HEK293 (cell line): ENCODE results near the gene KIRREL1.
A peak's percentile ranks its signal among the peaks of the same experiment; 100 is the strongest.

Experiments used
- CTCF ChIA-PET: fragments of 350-600 bp; formaldehyde crosslinking; extraction: SDS; loops from one replicate; lab custom pipeline; 2021; ENCODE audit warnings: antibody characterized with exemption; lab: Yijun Ruan, JAX
- POLR2A ChIA-PET: fragments of 300-600 bp; formaldehyde crosslinking; extraction: SDS; loops from one replicate; lab custom pipeline; 2020; ENCODE audit warnings: antibody characterized with exemption, inconsistent platforms; lab: Yijun Ruan, JAX
- H3K27ac ChIP-seq: fragments of 200-500 bp; sonication (Bioruptor generic); 2 replicates; pipeline ENCODE4 v1.5.1; 2014; ENCODE audit warnings: low read depth, low read length, control low read depth, inconsistent platforms; ENCODE audit errors: extremely low read depth
- H3K36me3 ChIP-seq, 2 experiments: fragments of 200-500 bp in 1 of 2; sonication (Bioruptor generic) in 1 of 2; 1 replicate in 1 of 2; 2 replicates in 1 of 2; pipeline ENCODE4 v1.5.1; 2014 to 2017; ENCODE audit warnings: inconsistent platforms in 2 of 2, low read length in 2 of 2; ENCODE audit not compliant: control insufficient read depth in 2 of 2, insufficient read depth in 1 of 2
- H3K4me1 ChIP-seq: fragments of 200-500 bp; sonication (Bioruptor generic); 2 replicates; pipeline ENCODE4 v1.5.1; 2014; ENCODE audit warnings: mild to moderate bottlenecking, low read length, inconsistent platforms; ENCODE audit not compliant: control insufficient read depth, insufficient read depth
- H3K4me3 ChIP-seq: 2 replicates; pipeline ENCODE4 v1.5.1; 2011; ENCODE audit warnings: low read depth, mild to moderate bottlenecking, control low read depth, low read length, moderate library complexity
- H3K9me3 ChIP-seq: fragments of 200-500 bp; sonication (Bioruptor generic); 2 replicates; pipeline ENCODE4 v1.5.1; 2014; ENCODE audit warnings: low read depth, low read length, inconsistent platforms; ENCODE audit not compliant: control insufficient read depth, insufficient read depth
- CTCF ChIP-seq: fragments of 450-650 bp; formaldehyde crosslinking; IDR thresholded peaks from 2 replicates; pipeline ENCODE4 v1.5.1; 2016; ENCODE audit warnings: missing biosample characterization, missing genetic modification characterization
- GLI2 ChIP-seq: fragments of 450-650 bp; formaldehyde crosslinking; IDR thresholded peaks from 2 replicates; pipeline ENCODE4; 2017; ENCODE audit warnings: missing biosample characterization, missing genetic modification characterization, low read depth, borderline replicate concordance
- GLI4 ChIP-seq: fragments of 450-650 bp; formaldehyde crosslinking; IDR thresholded peaks from 2 replicates; pipeline ENCODE4 v1.5.1; 2016; ENCODE audit warnings: missing biosample characterization, missing genetic modification characterization
- GLIS2 ChIP-seq: fragments of 450-650 bp; formaldehyde crosslinking; IDR thresholded peaks from 2 replicates; pipeline ENCODE4 v1.5.1; 2016; ENCODE audit warnings: missing biosample characterization, missing genetic modification characterization
- HOXC10 ChIP-seq: sonication (generic); formaldehyde crosslinking; IDR thresholded peaks from 2 replicates; pipeline ENCODE4 v1.8.1; 2023; ENCODE audit warnings: mild to moderate bottlenecking, missing genetic modification reagents
- KLF10 ChIP-seq: fragments of 450-650 bp; IDR thresholded peaks from 2 replicates; pipeline ENCODE4 v1.5.1; 2018; ENCODE audit warnings: missing biosample characterization, mild to moderate bottlenecking, missing genetic modification characterization
- OSR2 ChIP-seq: fragments of 450-650 bp; formaldehyde crosslinking; IDR thresholded peaks from 2 replicates; pipeline ENCODE4 v1.5.1; 2016; ENCODE audit warnings: missing biosample characterization, missing genetic modification characterization
- SCRT2 ChIP-seq: fragments of 450-650 bp; formaldehyde crosslinking; IDR thresholded peaks from 2 replicates; pipeline ENCODE4 v1.5.1; 2016; ENCODE audit warnings: missing biosample characterization, missing genetic modification characterization
- SP2 ChIP-seq: fragments of 450-650 bp; formaldehyde crosslinking; IDR thresholded peaks from 2 replicates; pipeline ENCODE4 v1.5.1; 2016; ENCODE audit warnings: missing biosample characterization, missing genetic modification characterization
- YY1 ChIP-seq: fragments of 450-650 bp; formaldehyde crosslinking; IDR thresholded peaks from 2 replicates; pipeline ENCODE4 v1.5.1; 2018; ENCODE audit warnings: missing biosample characterization, missing genetic modification characterization
- ZBTB7A ChIP-seq: fragments of 450-650 bp; formaldehyde crosslinking; IDR thresholded peaks from 2 replicates; pipeline ENCODE4 v1.5.1; 2016; ENCODE audit warnings: low read depth, missing biosample characterization, missing genetic modification characterization
- ZBTB8A ChIP-seq: fragments of 450-650 bp; formaldehyde crosslinking; IDR thresholded peaks from 2 replicates; pipeline ENCODE4 v1.5.1; 2016; ENCODE audit warnings: missing biosample characterization, missing genetic modification characterization
- ZFP41 ChIP-seq: fragments of 450-650 bp; formaldehyde crosslinking; IDR thresholded peaks from 2 replicates; pipeline ENCODE4 v1.5.1; 2016; ENCODE audit warnings: missing biosample characterization, missing genetic modification characterization, borderline replicate concordance
- ZNF10 ChIP-seq: fragments of 450-650 bp; formaldehyde crosslinking; IDR thresholded peaks from 2 replicates; pipeline ENCODE4 v1.5.1; 2017; ENCODE audit warnings: missing biosample characterization, missing genetic modification characterization
- ZNF138 ChIP-seq: fragments of 450-650 bp; formaldehyde crosslinking; IDR thresholded peaks from 2 replicates; pipeline ENCODE4 v1.5.1; 2016; ENCODE audit warnings: missing biosample characterization, missing genetic modification characterization, borderline replicate concordance
- ZNF16 ChIP-seq: fragments of 450-650 bp; formaldehyde crosslinking; IDR thresholded peaks from 2 replicates; pipeline ENCODE4 v1.5.1; 2016; ENCODE audit warnings: low read depth, missing biosample characterization, missing genetic modification characterization
- ZNF184 ChIP-seq: fragments of 450-650 bp; IDR thresholded peaks from 2 replicates; pipeline ENCODE4 v1.5.1; 2018; ENCODE audit warnings: missing biosample characterization, mild to moderate bottlenecking, missing genetic modification characterization
- ZNF302 ChIP-seq: fragments of 450-650 bp; formaldehyde crosslinking; IDR thresholded peaks from 2 replicates; pipeline ENCODE4 v1.5.1; 2016; ENCODE audit warnings: missing biosample characterization, missing genetic modification characterization, low read depth
- ZNF433 ChIP-seq: fragments of 450-650 bp; formaldehyde crosslinking; IDR thresholded peaks from 2 replicates; pipeline ENCODE4 v1.5.1; 2016; ENCODE audit warnings: missing biosample characterization, missing genetic modification characterization, low read depth
- ZNF560 ChIP-seq: fragments of 450-650 bp; formaldehyde crosslinking; IDR thresholded peaks from 2 replicates; pipeline ENCODE4 v1.5.1; 2017; ENCODE audit warnings: missing biosample characterization, missing genetic modification characterization, borderline replicate concordance
- ZNF624 ChIP-seq: fragments of 450-650 bp; formaldehyde crosslinking; IDR thresholded peaks from 2 replicates; pipeline ENCODE4 v1.5.1; 2017; ENCODE audit warnings: missing biosample characterization, missing genetic modification characterization
- ZNF692 ChIP-seq: fragments of 450-650 bp; formaldehyde crosslinking; IDR thresholded peaks from 2 replicates; pipeline ENCODE4 v1.5.1; 2016; ENCODE audit warnings: missing biosample characterization, missing genetic modification characterization
- ZNF830 ChIP-seq: fragments of 450-650 bp; IDR thresholded peaks from 2 replicates; pipeline ENCODE4 v1.5.0; 2018; ENCODE audit warnings: missing biosample characterization, missing genetic modification characterization, low read depth, mild to moderate bottlenecking, moderate library complexity
- TF ChIP-seq, protein P1 (sequence below): fragments of 450-650 bp; formaldehyde crosslinking; IDR thresholded peaks from 2 replicates; pipeline ENCODE4 v1.5.1; 2016; ENCODE audit warnings: missing biosample characterization, missing genetic modification characterization, borderline replicate concordance
- TF ChIP-seq, protein P2 (sequence below): fragments of 450-650 bp; formaldehyde crosslinking; IDR thresholded peaks from 2 replicates; pipeline ENCODE4 v1.5.1; 2016; ENCODE audit warnings: missing biosample characterization, missing genetic modification characterization, low read depth

The KIRREL1 gene

GRCh38 chr1:158107916-158108315 lies 114.5 kb downstream of the KIRREL1 start:
- ChIA-PET CTCF (interaction anchor here (0.5 to 2.2 kb wide), 6 partner anchors 12 to 731 kb away, joined by 3 to 9 read pairs (median 4); no protein-coding TSS in a partner anchor), POLR2A (no interaction called here)
- H3K4me1 ChIP-seq, result no peaks in the 10 kb centered on the region

DNA sequence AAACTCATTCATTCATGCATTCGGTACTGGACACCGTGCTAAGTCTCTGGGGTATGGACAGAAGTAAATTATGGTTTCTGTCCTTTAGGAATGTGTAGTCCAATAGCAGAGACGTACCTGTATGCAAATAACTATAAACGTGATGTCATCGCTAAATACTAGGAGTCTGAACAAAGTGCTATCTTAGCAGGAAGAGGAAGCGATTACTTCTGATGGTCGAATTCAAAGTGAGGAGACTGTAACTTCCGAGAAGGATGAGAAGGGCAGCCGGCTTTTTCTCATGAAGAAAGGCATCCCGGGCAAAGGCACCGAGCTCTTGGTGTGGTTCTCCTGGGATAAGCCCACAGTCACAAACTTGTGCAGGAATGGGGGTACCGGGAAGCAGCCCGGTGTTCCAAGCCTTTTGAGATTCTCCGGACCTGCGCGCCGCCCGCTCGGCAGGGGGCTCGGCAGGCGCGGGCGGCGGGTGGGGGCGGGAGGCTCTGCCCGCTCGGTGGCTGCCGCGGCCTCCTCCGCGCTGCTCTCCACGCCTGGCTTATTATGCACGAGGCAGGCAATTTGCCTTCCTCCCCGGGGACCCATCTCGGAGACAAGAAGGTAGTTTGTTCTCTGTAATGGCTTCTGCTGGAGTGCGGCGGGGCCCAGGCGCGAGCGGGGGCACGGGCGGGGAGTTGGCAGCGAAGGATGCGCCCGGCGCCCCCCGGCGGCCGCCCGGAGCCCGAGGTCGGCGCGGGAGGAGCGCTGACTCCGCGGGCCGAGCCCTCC lies 119.7 kb downstream of the KIRREL1 start:
- ChIA-PET POLR2A (no interaction called here), CTCF (interaction anchor here (0.6 to 22.5 kb wide), 18 partner anchors 9 to 1085 kb away, joined by 3 to 805 read pairs (median 4); partner anchors contain the start of gene KIRREL1)
- Histone ChIP-seq H3K9me3 (no peaks in the 10 kb centered on the region), H3K4me3 (peak overlapping the region; percentile 48), H3K36me3 (no peaks in the 10 kb centered on the region), H3K4me1 (no peaks in the 10 kb centered on the region; the same call in 1 of the 2 replicates), H3K27ac (peak overlapping the region; percentile 8; the same call in 1 of the 2 replicates)
- TF ChIP-seq HOXC10 (no peak), GLI4 (tag by site-specific recombination) (no peak), ZNF16 (tag by site-specific recombination) (no peak), SP2 (tag by site-specific recombination) (no peak), GLI2 (tag by site-specific recombination) (no peak), ZBTB8A (tag by site-specific recombination) (peak; percentile 84), ZNF138 (tag by site-specific recombination) (no peak), ZNF433 (tag by site-specific recombination) (no peak), YY1 (tag by site-specific recombination) (peak; percentile 73), ZNF560 (no peak), ZNF830 (tag by site-specific recombination) (no peak), ZNF692 (tag by site-specific recombination) (peak; percentile 78), ZFP41 (no peak), GLIS2 (peak; percentile 58; the same call in 1 of the 2 replicates), ZBTB7A (tag by site-specific recombination) (no peak), ZNF624 (tag by site-specific recombination) (no peak), ZNF302 (tag by site-specific recombination) (no peak), KLF10 (peak; percentile 72; the same call in 1 of the 2 replicates)
- TF ChIP-seq, protein P1, sequence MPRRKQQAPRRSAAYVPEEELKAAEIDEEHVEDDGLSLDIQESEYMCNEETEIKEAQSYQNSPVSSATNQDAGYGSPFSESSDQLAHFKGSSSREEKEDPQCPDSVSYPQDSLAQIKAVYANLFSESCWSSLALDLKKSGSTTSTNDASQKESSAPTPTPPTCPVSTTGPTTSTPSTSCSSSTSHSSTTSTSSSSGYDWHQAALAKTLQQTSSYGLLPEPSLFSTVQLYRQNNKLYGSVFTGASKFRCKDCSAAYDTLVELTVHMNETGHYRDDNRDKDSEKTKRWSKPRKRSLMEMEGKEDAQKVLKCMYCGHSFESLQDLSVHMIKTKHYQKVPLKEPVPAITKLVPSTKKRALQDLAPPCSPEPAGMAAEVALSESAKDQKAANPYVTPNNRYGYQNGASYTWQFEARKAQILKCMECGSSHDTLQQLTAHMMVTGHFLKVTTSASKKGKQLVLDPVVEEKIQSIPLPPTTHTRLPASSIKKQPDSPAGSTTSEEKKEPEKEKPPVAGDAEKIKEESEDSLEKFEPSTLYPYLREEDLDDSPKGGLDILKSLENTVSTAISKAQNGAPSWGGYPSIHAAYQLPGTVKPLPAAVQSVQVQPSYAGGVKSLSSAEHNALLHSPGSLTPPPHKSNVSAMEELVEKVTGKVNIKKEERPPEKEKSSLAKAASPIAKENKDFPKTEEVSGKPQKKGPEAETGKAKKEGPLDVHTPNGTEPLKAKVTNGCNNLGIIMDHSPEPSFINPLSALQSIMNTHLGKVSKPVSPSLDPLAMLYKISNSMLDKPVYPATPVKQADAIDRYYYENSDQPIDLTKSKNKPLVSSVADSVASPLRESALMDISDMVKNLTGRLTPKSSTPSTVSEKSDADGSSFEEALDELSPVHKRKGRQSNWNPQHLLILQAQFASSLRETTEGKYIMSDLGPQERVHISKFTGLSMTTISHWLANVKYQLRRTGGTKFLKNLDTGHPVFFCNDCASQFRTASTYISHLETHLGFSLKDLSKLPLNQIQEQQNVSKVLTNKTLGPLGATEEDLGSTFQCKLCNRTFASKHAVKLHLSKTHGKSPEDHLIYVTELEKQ (tag by site-specific recombination), result no peak
- TF ChIP-seq, protein P2, sequence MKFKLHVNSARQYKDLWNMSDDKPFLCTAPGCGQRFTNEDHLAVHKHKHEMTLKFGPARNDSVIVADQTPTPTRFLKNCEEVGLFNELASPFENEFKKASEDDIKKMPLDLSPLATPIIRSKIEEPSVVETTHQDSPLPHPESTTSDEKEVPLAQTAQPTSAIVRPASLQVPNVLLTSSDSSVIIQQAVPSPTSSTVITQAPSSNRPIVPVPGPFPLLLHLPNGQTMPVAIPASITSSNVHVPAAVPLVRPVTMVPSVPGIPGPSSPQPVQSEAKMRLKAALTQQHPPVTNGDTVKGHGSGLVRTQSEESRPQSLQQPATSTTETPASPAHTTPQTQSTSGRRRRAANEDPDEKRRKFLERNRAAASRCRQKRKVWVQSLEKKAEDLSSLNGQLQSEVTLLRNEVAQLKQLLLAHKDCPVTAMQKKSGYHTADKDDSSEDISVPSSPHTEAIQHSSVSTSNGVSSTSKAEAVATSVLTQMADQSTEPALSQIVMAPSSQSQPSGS, result peak; percentile 92

More at GRCh38 chr1:158107916-158108315, 114.5 kb downstream of the KIRREL1 start:
- TF ChIP-seq ZNF184 (tag by site-specific recombination) (0 out of 2 replicates have a peak, but pooled peaks have one; percentile 44), OSR2 (tag by site-specific recombination) (no peak), SCRT2 (tag by site-specific recombination) (no peak), ZBTB7A (tag by site-specific recombination) (no peak), ZNF10 (tag by site-specific recombination) (0 out of 2 replicates have a peak, but pooled peaks have one; percentile 57), CTCF (no peak)
- Histone ChIP-seq H3K36me3 (no peaks in the 10 kb centered on the region), H3K4me3 (no peak overlapping the region), H3K27ac (no peak overlapping the region), H3K9me3 (no peaks in the 10 kb centered on the region)
